ENCODE results near the gene SPINK13.

DNA sequence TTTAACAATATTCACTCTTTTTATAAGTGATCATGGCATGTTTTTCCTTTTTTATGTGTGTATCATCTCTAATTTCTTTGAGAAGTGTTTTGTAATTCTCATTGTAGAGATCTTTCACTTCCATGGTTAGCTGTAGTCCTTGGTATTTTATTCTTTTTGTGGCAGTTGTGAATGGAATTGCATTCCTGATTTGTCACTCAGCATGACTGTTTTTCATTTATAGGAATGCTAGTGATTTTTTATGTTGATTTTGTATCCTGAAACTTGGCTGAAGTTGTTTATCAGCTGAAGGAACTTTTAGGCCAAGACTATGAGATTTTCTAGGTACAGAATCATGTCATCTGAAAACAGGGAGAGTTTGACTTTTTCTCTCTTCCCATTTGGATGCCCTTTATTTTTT is 13.1 kb upstream of the SPINK13 start:
- TF ChIP-seq, protein P1, sequence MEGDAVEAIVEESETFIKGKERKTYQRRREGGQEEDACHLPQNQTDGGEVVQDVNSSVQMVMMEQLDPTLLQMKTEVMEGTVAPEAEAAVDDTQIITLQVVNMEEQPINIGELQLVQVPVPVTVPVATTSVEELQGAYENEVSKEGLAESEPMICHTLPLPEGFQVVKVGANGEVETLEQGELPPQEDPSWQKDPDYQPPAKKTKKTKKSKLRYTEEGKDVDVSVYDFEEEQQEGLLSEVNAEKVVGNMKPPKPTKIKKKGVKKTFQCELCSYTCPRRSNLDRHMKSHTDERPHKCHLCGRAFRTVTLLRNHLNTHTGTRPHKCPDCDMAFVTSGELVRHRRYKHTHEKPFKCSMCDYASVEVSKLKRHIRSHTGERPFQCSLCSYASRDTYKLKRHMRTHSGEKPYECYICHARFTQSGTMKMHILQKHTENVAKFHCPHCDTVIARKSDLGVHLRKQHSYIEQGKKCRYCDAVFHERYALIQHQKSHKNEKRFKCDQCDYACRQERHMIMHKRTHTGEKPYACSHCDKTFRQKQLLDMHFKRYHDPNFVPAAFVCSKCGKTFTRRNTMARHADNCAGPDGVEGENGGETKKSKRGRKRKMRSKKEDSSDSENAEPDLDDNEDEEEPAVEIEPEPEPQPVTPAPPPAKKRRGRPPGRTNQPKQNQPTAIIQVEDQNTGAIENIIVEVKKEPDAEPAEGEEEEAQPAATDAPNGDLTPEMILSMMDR (IDR thresholded peaks at IDR 0.05; ENCODE audit: low read depth, low read length), result no peak
- no peak for TF ChIP-seq EZH2phosphoT487 (IDR thresholded peaks at IDR 0.05; ENCODE audit: low read depth)

Measured in OCI-LY3 (cell line).